NT2/D1 (cell line): ENCODE measurements around the gene COG2.

Source experiments
- DNase-seq: peaks from one replicate; pipeline ENCODE4 v3.0.0-alpha.2; 2011; ENCODE audit warnings: low read depth, low spot score
- H3K27me3 ChIP-seq: 2 replicates; pipeline ENCODE4 v1.6.0; 2011; ENCODE audit warnings: mild to moderate bottlenecking; ENCODE audit not compliant: insufficient read length, insufficient read depth
- H3K36me3 ChIP-seq: 2 replicates; pipeline ENCODE4 v1.6.1; 2011; ENCODE audit warnings: mild to moderate bottlenecking, low read length, mixed read lengths; ENCODE audit not compliant: insufficient read depth, insufficient read length
- H3K4me1 ChIP-seq: 2 replicates; pipeline ENCODE4 v1.5.1; 2011; ENCODE audit not compliant: insufficient read depth, insufficient read length
- H3K4me3 ChIP-seq: 2 replicates; pipeline ENCODE4 v1.5.1; 2011; ENCODE audit warnings: low read depth; ENCODE audit not compliant: insufficient read length
- H3K9ac ChIP-seq: 2 replicates; pipeline ENCODE4 v1.6.0; 2011; ENCODE audit warnings: low read depth; ENCODE audit not compliant: insufficient read length
- H3K9me3 ChIP-seq: 2 replicates; pipeline ENCODE4 v1.5.1; 2011; ENCODE audit warnings: mild to moderate bottlenecking, low read length; ENCODE audit not compliant: insufficient read depth
- SUZ12 ChIP-seq: IDR thresholded peaks from 2 replicates; pipeline ENCODE4 v1.6.1; 2011; ENCODE audit not compliant: insufficient read length, insufficient read depth; ENCODE audit errors: extremely low read depth
- YY1 ChIP-seq: IDR thresholded peaks from 2 replicates; pipeline ENCODE4 v1.6.1; 2011; ENCODE audit not compliant: insufficient read length, insufficient read depth
- ZNF274 ChIP-seq: IDR thresholded peaks from 2 replicates; pipeline ENCODE4 v1.6.1; 2011; ENCODE audit warnings: mild to moderate bottlenecking, low read depth, low read length

The COG2 gene

GRCh38 chr1:230680300-230681025, 38.2 kb downstream of the COG2 start:
- Histone ChIP-seq H3K4me3 (no peak overlapping the region), H3K9me3 (no peaks in the 10 kb centered on the region), H3K4me1 (no peaks in the 10 kb centered on the region), H3K9ac (no peak overlapping the region), H3K36me3 (peaks cover 72% of the 10 kb centered on the region), H3K27me3 (no peaks in the 10 kb centered on the region)
- TF ChIP-seq YY1 (no peak), ZNF274 (no peak), SUZ12 (no peak)
- no peak for DNase-seq

DNA sequence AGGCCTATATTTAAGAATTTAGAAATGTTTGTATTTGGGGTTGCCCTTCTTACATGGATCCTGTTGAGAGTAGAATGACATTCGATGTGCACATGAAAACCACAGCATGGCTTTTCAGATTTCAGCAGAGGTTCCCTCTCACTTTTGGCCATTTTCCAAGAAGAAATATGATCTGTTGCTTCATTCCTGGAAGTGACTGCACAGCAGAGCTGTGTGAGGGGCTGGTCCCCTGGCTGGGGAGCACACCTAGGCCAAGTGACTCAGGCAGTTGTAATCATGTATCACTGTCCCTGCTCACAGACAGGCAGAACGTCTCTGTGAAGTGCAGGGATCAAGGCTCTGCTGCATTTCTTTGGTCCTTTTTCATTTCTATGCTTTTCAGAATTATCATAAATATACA, 39.3 kb downstream of the COG2 start:
- Histone ChIP-seq H3K4me3 (no peak overlapping the region), H3K27me3 (no peaks in the 10 kb centered on the region), H3K36me3 (peaks cover 73% of the 10 kb centered on the region), H3K9ac (no peak overlapping the region), H3K9me3 (no peaks in the 10 kb centered on the region), H3K4me1 (no peaks in the 10 kb centered on the region)
- DNase-seq = no peak
- no peak for TF ChIP-seq SUZ12
- no peak for TF ChIP-seq ZNF274
- no peak for TF ChIP-seq YY1

DNA sequence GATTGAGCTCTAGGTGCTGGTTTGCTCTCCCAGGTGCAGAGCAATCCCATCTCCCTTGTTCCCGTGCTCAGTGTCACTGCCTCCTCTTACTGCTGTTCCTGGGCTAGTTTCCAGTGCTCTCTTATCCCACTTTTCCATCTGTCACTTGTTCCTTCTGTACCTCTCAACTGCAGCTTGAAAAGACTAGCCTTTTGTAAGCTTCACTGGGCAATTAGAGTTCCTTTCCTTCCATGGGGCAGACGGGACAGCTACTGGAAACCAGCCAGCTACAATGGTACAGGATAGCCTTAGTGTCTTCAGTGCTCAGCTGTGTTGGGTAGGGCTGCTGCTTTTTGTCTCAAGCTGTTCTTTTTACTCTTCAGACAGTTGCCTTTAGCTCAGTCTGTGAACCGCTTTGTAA, 40.0 kb downstream of the COG2 start:
- H3K9ac ChIP-seq = no peak overlapping the region
- TF ChIP-seq ZNF274 (no peak), SUZ12 (no peak), YY1 (no peak)
- H3K9me3 ChIP-seq = no peaks in the 10 kb centered on the region
- no peak overlapping the region for H3K4me3 ChIP-seq
- no peaks in the 10 kb centered on the region for H3K4me1 ChIP-seq
- DNase-seq = no peak
- H3K36me3 ChIP-seq = peaks cover 79% of the 10 kb centered on the region
- no peaks in the 10 kb centered on the region for H3K27me3 ChIP-seq

DNA sequence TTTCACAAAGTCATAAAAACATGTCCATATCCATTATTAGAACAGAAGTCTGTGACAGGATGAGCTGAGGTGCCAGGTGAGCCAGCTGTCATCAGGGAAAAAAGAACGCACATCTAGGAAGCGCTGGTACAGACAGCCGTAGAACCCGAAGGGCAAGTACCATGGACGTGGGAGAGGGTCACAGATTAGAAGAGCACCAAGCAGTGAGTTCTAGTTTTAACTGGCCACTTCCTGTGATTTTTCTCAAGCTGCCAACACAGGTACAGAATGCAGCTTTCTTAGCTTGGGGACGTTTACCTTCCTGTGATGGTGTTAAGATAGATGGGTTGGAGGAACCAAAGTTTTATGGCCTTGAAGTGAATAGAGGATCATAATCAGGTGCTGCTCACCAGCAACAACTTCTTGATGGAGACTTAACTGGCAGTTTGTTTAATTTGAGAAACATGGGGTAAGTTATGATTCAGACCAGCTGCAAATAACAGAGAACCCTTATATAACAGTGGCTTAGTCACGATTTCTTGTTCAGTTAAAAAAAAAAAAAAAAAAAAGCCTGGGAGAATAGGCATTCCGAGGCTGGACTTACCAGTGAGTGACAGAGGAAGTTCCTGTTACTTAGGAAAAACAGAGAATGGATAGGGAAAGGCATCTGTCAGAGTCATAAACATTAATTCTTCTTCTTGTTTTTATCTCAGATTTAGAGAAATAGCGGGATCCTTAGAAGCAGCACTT, 40.8 kb downstream of the COG2 start:
- H3K9ac ChIP-seq = no peak overlapping the region
- H3K4me3 ChIP-seq = no peak overlapping the region
- no peaks in the 10 kb centered on the region for H3K27me3 ChIP-seq
- no peak for TF ChIP-seq ZNF274
- no peak for TF ChIP-seq YY1
- TF ChIP-seq SUZ12 = no peak
- no peaks in the 10 kb centered on the region for H3K9me3 ChIP-seq
- peaks cover 81% of the 10 kb centered on the region for H3K36me3 ChIP-seq
- no peak for DNase-seq
- H3K4me1 ChIP-seq = no peaks in the 10 kb centered on the region

- no peak for DNase-seq
- H3K9me3 ChIP-seq = no peaks in the 10 kb centered on the region
- no peak overlapping the region for H3K4me3 ChIP-seq
- TF ChIP-seq YY1 (no peak), ZNF274 (no peak), SUZ12 (no peak)
- H3K4me1 ChIP-seq = no peaks in the 10 kb centered on the region
- peaks cover 81% of the 10 kb centered on the region for H3K36me3 ChIP-seq
- no peak overlapping the region for H3K9ac ChIP-seq
- no peaks in the 10 kb centered on the region for H3K27me3 ChIP-seq
Observed at GRCh38 chr1:230684146-230684545, 41.9 kb downstream of the COG2 start.

DNA sequence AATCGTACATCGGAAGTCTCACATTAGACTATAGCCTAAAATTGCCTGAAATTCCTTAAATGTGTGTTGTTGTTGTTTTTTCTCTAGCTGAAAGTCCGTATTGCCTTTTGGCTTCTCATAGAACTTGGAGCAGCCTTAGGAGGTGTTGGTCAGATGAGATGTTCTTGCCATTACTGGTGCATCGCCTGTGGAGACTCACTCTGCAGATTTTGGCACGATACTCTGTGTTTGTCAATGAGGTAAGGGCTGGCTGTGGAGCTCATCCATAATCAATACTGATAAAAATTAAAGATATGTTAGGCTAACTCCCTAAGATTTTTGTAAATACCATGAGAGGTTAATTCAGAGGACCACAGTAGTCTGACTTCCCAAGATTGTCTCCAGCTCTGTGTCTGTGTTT, 42.7 kb downstream of the COG2 start:
- DNase-seq = no peak
- Histone ChIP-seq H3K36me3 (peaks cover 81% of the 10 kb centered on the region), H3K9ac (no peak overlapping the region), H3K4me3 (no peak overlapping the region), H3K4me1 (no peaks in the 10 kb centered on the region), H3K27me3 (no peaks in the 10 kb centered on the region), H3K9me3 (no peaks in the 10 kb centered on the region)
- no peak for TF ChIP-seq YY1
- no peak for TF ChIP-seq ZNF274
- no peak for TF ChIP-seq SUZ12

GRCh38 chr1:230686747-230687146, 44.5 kb downstream of the COG2 start:
- TF ChIP-seq SUZ12 (no peak), YY1 (no peak), ZNF274 (no peak)
- no peak for DNase-seq
- Histone ChIP-seq H3K4me1 (no peaks in the 10 kb centered on the region), H3K36me3 (peaks cover 87% of the 10 kb centered on the region), H3K4me3 (no peak overlapping the region), H3K9me3 (no peaks in the 10 kb centered on the region), H3K27me3 (no peaks in the 10 kb centered on the region), H3K9ac (no peak overlapping the region)
